Measurements from ENCODE around the gene KCNJ14. TPM values are rescaled to one million over a fixed set of nuclear protein-coding genes. Genes with fewer than 3 reads are reported as not detected.

KCNJ14 gene
- total RNA-seq, 2 donors from 2014 or later: 2.1 to 4.6 TPM

Other genes with a start within 250 kb of the KCNJ14 start
- 100 to 1,000 TPM; 172 to 176 TPM for gene CARD8, start 199.7 kb upstream of the KCNJ14 start, total RNA-seq
- under 1 TPM in 1 of 2 donors, not detected in 1; 0.64 TPM for gene ZNF114, start 185.5 kb upstream of the KCNJ14 start, total RNA-seq
- 100 to 1,000 TPM in 1 of 2 donors, 10 to 100 TPM in 1; 99.4 to 157 TPM for gene EMP3, start 130.0 kb upstream of the KCNJ14 start, total RNA-seq
- gene TMEM143, start 91.6 kb upstream of the KCNJ14 start, total RNA-seq: 10 to 100 TPM in 1 of 2 donors, 1 to 10 TPM in 1; 6.9 to 25.5 TPM
- under 1 TPM in 1 of 2 donors, not detected in 1; 0.45 TPM for gene SYNGR4, start 91.2 kb upstream of the KCNJ14 start, total RNA-seq
- 10 to 100 TPM; 64.4 to 80.9 TPM for gene KDELR1, start 64.0 kb upstream of the KCNJ14 start, total RNA-seq
- under 1 TPM; 0.14 to 0.42 TPM for gene GRIN2D, start 61.9 kb upstream of the KCNJ14 start, total RNA-seq
- gene GRWD1, start 9.6 kb upstream of the KCNJ14 start, total RNA-seq: 100 to 1,000 TPM in 1 of 2 donors, 10 to 100 TPM in 1; 60.6 to 104 TPM
- gene CYTH2, start 13.8 kb downstream of the KCNJ14 start, total RNA-seq: 10 to 100 TPM; 66.4 to 66.9 TPM
- gene LMTK3, start 56.3 kb downstream of the KCNJ14 start, total RNA-seq: 1 to 10 TPM in 1 of 2 donors, under 1 TPM in 1; 0.40 to 1.3 TPM
- gene SULT2B1, start 96.6 kb downstream of the KCNJ14 start, total RNA-seq: not detected
- gene SPACA4, start 151.2 kb downstream of the KCNJ14 start, total RNA-seq: not detected
- 10 to 100 TPM in 1 of 2 donors, 1 to 10 TPM in 1; 3.5 to 13.7 TPM for gene FAM83E, start 159.5 kb downstream of the KCNJ14 start, total RNA-seq
- 1,000 to 10,000 TPM; 1,029 to 1,552 TPM for gene RPL18, start 163.6 kb downstream of the KCNJ14 start, total RNA-seq
- 10 to 100 TPM; 37.9 to 71.4 TPM for gene SPHK2, start 163.9 kb downstream of the KCNJ14 start, total RNA-seq
- 1 to 10 TPM; 3.8 to 3.9 TPM for gene DBP, start 181.8 kb downstream of the KCNJ14 start, total RNA-seq
- 1 to 10 TPM; 4.7 to 4.9 TPM for gene CA11, start 190.6 kb downstream of the KCNJ14 start, total RNA-seq
- gene NTN5, start 217.4 kb downstream of the KCNJ14 start, total RNA-seq: under 1 TPM; 0.21 to 0.28 TPM
- gene FUT2, start 240.4 kb downstream of the KCNJ14 start, total RNA-seq: not detected